HG02610 (cell line): ENCODE measurements around the gene CNKSR1.

Experiments used
- ATAC-seq: cut with Tn5 transposase; IDR thresholded peaks from one replicate; pipeline ENCODE4 v1.9.1; 2021; ENCODE audit warnings: mild to moderate bottlenecking, moderate library complexity; ENCODE audit not compliant: unreplicated experiment

CNKSR1 gene, protein sequence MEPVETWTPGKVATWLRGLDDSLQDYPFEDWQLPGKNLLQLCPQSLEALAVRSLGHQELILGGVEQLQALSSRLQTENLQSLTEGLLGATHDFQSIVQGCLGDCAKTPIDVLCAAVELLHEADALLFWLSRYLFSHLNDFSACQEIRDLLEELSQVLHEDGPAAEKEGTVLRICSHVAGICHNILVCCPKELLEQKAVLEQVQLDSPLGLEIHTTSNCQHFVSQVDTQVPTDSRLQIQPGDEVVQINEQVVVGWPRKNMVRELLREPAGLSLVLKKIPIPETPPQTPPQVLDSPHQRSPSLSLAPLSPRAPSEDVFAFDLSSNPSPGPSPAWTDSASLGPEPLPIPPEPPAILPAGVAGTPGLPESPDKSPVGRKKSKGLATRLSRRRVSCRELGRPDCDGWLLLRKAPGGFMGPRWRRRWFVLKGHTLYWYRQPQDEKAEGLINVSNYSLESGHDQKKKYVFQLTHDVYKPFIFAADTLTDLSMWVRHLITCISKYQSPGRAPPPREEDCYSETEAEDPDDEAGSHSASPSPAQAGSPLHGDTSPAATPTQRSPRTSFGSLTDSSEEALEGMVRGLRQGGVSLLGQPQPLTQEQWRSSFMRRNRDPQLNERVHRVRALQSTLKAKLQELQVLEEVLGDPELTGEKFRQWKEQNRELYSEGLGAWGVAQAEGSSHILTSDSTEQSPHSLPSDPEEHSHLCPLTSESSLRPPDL

DNA sequence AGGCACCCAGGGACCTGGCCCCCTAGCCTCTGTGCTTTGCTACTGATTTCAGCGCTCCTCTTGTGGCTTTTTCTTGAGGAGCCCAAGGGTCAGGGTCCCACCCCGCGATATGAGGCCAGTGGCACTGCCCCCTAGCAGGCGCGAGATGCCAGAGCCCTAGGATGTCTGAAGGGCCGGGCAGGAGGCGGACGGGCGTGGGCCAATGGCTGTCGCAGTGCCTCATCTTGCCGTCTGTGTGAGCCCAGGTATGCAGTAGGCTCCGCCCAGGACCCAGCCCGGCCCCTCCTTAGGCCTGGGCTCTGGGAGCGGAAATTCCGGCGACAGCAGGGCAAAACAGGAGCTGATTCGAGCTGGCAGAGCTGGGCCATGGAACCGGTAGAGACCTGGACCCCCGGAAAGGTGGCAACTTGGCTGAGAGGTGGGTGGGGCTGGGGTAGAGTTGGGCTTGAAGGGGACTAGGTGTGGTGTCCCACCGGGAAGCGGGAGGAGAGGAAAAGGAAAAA is at the start of gene CNKSR1:
TSS of gene CNKSR1 (plus strand) at position 310 of the 503 bp plus-strand sequence. CDS start at position 367, 57 bp downstream.
- ATAC-seq, result no peak

DNA sequence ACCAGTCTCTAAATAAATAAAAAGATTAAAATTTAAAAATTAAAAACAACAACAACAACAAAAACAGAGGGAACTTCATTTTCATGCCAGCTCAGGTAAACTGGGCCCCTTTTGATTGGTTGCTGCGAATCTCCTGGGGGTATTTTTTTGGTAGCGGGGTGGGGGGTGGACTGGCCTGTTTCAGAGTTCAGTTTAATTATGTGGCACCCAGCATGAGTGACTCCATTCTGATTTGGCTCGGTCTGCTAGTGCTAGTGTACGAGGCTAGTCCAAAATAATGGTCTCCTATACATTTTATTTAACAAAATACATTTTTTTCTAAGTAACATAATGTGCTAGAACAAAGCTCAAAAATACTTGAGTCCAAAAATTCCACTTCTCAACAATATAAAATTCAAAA is 47.5 kb upstream of the CNKSR1 start:
- no peak for ATAC-seq

DNA sequence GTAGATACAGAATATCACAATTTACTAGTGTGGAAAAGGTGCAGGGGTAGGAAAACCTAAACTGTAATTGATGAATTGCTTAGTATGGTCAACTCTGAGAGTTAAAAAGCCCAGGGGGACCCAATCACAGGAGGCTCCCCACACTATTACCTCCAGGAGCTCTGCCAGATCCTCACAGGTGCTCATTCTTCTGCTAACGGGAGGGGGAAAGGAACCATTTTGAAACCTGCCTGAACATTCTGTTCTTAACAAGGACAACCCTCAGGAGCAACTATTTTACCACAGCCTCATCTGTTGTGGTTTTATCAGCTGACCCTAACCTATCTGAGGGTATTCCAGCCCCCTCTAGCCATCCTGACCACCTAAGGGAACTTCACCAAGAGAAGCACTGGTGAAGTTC is 46.6 kb upstream of the CNKSR1 start:
- ATAC-seq, result no peak

DNA sequence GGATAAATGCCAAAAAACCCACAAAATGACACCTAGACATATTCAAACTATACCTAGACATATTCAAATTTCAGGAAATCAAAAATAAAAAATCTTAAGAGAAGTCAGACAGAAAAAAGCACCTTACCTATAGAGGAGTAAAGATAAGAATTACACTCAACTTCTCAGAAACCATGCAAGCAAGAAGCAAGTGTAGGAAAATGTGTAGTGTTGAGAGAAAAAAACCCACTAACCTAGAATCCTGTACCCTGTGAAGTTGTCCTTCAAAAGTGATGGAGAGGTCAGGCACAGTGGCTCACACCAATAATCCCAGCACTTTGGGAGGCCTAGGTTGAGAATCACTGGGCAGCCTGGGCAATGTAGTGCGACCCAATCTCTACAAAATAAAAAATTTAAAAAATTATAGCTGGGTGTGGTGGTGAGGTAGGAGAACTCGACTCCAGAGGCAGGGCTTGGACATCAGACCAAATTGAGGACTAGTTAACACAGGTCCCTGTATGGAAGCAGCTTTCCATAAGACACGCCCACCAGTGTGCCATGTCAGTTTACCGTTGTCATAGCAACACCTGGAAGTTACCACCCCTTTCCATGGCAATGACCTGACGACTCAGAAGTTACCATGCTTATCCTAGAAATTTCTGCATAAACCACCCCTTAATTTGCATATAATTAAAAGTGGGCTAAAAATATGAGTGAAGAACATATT is 45.0 kb upstream of the CNKSR1 start:
- no peak for ATAC-seq

DNA sequence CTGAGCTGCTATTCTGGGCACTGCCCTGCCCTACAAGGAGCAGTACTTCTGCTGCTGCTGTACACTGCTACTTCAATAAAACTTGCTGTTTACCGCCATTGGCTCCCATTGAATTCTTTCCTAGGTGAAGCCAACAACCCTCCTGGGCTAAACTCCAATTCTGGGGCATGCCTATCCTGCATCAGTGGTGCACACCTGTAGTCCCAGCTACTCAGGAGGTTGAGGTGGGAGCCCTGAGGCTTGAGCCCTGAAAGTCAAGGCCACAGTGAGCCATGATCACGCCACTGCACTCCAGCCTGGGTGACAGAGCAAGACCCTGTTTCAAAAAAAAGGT is 44.5 kb upstream of the CNKSR1 start:
- no peak for ATAC-seq

DNA sequence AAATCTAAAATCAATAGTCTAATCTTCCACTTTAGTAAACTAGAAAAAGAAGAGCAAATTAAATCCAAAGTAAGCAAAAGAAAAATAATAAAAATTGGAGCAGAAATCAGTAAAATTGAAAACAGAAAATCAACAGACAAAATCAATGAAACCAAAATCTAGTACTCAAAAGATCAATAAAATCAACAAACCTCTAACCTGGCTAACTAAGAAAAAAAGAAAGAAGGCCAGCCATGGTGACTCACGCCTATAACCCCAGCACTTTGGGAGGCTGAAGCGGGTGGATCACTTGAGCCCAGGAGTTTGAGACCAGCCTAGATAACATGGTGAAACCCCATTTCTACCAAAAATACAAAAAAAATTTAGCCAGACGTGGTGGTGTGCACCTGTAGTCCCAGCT is 42.8 kb upstream of the CNKSR1 start:
- no peak for ATAC-seq

DNA sequence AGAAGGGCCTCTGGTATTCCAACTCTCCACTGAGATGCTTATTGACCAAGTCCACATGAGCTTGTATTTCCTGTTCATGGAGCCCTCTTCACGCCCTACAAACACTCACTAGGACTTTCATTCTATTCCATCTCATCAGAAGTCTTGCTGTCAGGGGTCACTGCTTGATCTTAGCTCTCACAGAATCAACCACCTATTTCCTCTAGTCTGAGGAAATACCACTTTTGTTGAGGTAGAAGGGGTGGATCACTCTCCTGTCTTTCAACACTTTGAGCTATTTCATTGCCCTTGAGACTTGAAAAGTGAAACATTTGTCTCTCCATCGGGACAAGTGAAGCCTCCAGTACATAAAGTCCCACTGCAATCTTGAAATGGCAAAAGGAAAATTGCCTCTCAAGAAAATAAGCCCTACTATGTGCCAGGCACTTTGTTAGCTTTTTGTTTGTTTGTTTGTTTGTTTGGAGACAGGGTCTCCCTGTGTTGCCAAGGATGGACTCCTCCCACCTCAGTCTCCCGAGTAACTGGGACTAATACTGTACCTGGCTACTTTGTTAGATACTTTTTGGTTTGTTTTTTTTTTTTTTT is 38.2 kb upstream of the CNKSR1 start:
- no peak for ATAC-seq

DNA sequence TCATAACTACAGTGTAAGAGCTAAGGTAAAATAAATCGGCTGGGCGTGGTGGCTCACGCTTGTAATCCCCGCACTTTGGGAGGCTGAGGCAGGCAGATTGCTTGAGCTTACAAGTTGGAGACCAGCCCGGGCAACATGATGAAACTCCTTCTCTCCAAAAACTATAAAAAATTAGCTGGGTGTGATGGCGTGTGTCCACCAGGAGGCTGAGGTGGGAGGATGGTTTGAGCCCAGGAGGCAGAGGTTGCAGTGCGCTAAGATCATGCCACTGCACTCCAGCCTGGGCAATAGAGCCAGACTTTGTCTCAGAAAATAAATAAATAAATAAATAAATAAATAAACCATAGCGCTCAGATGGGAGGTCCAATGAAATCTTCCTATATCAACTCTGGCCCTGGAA is 35.1 kb upstream of the CNKSR1 start:
- no peak for ATAC-seq

DNA sequence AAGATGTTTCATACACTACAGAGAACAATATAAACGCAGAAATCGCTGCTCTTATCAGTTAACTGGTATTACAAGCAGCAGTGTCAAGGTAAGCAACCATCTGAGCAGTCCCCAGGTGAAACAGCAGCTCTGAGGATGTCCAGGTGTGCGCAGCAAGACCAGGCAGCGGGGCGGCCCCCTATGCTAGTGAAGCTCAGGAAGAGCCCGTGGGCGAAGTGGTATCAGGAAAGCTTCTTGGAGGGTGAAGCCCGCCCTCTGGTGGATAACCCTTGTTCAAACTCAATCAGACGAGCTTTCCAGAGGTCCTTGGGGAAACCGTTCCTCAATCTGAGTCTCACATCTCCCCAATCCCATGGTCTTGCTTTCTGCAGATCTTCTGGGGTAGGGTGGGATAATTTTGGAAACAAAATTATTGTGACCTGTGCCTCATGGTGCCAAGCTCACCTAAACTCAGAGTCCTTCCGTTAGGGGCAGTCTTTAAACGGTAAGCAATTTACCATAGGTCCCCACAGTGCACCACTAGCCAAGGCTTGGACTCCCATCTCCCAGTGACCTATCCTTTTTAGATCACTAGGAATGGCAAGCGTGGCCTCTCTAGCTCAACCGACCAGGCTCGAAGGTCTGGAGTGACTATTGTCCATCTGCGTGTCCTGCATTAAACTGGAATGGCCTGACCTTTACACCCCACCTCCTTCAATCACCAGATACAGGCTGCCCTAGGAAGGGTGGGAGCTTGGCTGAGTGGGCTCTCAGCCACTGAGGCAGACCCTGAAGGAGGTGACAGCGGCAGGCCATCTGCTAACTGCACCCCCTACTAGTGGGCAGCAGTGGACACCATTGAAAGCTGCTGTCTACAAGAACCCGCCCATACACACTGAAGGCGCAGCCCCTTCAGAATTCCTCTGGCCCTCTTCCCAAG is 32.0 kb upstream of the CNKSR1 start:
- ATAC-seq, result no peak

DNA sequence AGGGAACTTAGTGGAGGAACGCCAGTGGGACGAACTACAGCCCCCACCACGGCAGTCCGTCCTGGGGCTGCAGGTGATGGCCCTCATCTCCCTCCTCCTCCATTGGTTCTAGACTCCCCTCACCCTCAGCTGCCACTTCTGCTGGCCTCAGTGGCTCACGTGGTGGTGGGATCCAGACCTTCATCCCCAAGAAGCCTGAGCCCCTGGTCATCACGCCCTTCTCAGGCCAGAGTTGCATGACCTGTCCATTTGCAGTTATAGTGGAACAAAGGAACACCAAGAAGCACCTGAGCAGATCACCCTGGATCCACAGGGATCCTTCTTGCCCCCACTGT is 31.4 kb upstream of the CNKSR1 start:
- no peak for ATAC-seq

DNA sequence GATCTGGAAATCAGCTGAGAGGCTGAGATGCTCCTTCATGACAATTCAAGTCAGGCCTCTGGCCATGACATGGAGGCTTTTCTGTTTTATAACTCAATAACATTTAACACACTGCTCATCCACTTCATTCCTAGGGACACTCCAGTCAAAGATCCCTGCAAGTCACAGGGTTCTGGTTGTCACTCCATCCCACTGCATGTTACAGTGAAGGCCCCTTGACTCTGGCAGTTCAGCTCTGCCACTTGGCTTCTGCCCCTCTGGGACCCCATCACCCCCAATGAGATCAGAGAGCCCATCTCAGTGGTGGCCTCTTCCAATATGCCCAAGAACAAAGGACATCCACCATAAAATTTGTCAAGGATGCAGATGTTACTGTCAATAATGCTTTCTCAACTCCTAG is 28.4 kb upstream of the CNKSR1 start:
- ATAC-seq, result no peak

DNA sequence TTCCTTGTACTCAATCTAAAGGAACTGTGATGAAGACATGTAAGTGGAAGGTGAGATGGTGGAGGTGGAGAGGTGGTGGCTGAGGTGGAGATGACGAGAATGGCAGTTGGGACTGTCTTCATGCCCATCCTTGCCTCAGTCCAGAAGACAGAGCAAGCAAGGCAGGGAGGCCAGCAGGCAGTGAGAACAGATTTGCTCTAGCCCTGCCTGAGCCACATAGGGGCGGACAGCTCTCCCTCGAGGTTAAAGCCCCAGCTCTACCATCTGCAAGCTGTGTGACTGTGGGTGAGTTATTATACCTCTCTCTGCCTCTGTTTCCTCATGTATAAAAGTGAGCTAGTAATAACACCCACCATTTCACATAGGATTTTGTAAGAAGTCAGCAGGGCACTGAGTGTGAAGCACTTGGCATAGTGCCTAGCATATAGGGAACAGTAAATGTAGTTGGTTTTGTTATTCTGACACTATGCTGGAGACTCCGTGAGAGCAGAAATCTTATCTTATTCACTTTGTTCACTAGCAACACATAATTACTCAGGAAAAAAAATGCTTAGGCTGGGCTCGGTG is 23.2 kb upstream of the CNKSR1 start:
- ATAC-seq, result no peak

DNA sequence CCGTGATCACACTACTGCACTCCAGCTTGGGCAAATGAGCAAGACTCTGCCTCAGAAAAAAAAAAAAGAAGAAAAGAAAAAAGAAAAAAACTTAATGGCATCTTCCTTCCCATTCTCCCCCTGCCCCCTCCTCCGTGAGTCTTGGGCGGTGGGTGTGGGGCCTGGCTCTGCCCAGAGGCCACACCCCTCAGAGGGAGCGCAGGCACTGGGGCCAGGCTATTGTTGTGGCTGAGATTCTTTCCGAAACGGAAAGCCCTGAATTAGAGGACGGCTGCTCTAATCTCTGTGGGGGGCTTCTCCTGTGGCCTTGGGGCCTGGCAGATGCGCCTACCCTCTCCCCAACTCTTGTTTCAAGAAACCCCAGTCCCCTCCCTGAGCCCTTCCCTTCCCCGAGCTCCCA is 22.5 kb upstream of the CNKSR1 start:
- no peak for ATAC-seq

DNA sequence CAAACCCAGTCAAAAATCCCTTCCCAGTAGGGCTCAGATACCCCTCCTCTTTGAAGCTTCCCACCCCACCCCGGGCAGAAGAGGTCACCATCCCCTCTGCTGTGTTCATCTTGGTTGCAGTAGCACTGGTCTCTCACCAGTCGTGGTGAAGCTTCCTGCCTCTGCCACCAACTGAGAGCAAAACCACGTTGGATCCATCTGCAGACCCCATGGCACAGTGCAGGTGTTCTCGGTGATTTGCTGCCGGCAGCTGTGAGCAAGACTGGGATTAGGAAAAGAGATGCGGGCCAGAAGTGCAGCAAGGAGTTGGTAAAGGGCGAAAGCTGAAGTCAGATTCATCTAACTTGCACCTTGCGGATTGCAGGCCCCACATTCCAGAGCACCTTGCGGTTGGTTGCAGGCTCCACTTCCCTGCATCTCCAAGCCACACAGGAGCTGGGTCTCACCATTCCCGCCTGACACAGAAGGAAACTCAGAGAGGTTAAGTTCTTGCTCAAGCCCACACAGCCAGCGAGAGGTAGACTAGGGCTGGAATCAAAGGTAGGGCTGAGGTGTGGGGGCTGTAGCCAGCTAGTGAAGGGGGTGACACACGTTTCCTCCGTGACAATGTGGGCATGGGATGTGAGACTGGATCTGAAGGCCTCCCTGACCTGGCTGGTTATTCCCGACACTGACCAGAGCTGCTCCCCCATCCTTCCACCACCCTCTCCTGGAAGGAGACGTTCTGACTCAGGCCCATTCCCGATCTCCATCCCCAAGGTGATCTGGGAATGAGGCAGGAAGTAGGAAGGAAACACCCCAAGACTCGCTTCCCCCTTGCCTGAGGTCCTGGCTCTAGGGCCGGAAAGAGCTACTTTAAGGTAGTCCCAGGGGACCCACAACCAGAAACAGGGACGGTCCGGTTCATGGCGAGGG is 21.7 kb upstream of the CNKSR1 start:
- ATAC-seq, result no peak

DNA sequence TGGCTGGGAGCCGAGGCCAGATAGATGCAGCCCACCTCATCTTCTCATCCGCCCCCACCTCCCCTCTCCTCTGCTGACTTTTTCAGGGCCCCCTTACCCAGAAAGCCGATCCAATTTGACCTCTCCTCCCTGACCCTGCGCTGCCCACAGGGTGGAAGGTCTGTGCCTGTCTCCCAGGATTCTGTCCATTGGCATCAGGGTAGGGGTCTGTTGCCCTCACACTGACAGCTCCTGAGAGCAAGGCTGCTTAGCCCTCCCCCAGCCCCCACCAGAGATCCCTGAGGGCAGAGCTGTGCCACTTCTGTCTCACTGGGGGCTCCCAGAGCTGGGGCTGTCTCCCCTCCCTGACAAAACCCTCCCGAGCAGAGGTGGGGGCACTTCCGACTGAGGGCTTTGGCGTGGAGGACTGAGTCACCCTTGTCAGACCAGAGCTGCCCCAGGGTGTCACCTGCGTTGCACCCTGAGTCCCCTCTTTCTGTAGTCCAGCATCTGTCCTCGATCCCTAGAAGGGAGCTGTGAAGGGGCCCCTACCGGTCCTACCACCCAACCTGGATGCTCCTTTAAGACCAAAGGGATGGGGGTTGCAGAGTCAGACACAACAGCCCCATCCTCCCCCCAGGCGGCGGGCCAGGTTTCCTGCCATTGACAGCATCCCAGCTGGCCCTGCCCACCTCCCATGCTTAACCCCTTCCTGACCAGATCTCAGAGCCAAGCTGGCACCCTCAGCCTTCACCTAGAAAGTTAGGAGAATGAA is 20.8 kb upstream of the CNKSR1 start:
- no peak for ATAC-seq

DNA sequence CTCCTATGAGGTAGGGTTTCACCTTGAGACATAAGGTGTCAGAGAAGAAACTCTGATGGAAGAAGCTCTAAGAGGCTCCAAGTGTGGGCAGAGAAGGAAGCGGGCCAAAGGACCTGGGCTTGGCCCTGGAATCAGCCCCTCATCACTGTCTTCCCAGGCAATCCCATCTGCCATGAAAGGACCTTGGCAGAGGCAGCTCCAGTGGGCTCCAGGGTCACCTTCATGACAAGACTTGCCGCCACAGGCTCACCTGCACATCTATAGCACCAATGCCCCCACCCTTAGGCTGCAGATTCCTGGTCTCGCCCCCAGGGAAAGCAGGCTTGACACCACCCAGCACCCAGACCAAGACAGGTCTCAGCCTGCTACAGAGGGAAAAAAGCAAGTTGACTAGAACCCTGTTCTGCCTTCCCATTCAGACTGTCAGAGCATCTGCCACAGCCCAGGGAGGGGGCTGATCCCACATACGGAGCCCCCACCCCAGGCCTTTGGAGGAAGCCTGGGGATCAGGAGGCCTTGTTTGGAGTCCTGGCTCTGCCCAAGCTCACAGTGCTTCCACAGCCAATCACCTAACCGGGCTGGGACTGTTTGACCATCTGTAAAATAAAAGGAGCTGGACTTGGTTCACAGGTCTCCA is 18.9 kb upstream of the CNKSR1 start:
- ATAC-seq, result no peak

DNA sequence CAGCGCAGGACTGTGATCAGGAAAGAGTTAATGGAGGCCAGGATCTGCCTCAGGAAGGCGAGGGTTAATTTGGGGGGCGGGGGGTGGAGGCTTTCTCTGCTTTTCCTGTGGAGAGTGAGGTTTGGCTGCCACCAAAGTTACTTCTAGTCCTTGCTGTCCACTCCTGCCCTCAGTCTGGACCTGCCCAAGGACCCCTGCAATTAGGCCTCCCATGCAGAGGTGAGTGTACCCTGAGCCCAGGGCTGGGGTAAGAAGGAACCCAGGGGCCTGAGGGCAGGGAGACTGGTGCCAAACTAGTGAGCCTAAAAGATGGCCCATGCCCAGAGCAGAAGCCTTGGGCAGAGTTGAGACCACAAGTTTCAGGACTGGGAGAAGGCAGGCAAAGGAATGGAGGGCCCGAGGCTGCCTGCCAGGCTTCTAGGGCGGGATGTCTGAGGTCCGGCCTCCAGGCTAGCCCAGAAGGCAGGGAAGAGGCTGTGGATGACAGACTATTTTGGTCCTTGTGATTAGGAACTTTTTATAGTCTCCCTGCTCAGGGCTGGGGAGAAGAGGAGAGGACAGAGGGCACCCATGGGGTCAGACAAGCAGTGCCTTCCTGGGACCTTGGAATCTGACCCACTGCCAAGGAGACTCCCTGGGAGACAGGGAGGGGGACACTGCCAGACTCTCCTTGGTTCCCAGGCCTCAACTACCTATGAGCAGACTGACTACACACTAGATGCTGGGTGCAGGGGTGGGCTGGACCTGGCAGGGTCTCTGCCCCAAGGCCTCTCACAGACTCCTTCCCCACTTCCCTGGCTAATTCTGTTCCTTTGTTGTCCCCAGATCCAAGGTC is 18.2 kb upstream of the CNKSR1 start, which contains the start of gene FAM110D:
TSS of gene FAM110D (plus strand) at position 172 of the 835 bp plus-strand sequence. CDS start 2,213 bp downstream, outside the sequence.
- no peak for ATAC-seq
